GM12801 (cell line): ENCODE data around the gene GMDS.

Experiments
- CTCF ChIP-seq: IDR thresholded peaks from one replicate; pipeline ENCODE4 v1.5.1; 2011; ENCODE audit warnings: control low read depth; ENCODE audit not compliant: insufficient read length; ENCODE audit errors: extremely low read depth

The GMDS gene

DNA sequence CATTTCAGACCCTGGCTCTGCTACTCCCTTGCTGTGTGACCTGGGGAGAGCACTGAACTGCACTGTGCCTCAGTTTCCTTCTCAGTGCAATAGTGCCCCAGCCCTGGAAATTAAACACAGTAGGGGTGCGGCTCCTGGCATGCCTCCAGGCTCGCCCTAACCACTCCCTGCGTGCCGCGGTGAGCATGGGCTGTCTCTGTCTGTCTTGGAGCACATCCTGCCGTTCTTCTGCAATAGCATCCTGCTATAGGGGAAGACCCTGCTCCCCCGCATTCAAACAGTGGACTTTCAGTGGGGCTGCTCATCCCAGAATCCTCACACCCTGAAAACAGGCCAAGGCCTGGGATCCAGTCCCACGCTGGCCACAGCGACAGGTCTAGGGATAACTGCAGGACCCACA lies 506.2 kb downstream of the GMDS start:
- no peak for TF ChIP-seq CTCF

DNA sequence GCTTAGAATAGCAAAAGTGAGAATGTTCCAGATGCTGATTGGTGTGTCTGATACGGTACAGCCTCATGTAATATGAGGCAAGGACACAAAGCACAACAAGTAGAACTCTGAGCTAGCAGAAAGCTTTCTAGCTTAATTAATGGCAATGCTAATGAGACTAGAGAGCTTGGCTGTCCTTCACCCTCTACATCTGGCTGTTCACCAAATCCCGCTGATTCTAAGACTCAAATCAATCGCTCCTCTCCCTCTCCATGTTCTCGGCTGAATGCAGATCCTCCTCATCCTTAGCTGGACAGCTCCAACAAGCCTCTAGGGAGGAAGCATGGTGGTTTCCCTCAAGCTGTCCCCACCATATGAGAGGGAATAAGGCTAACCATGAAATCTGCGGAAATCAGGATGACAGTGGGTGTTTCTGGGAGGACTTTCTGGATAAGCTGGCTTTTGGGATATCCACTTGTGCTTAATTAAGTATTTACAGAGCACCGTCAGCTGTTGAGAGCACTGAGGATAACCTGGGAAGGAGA lies 506.8 kb downstream of the GMDS start:
- no peak for TF ChIP-seq CTCF

DNA sequence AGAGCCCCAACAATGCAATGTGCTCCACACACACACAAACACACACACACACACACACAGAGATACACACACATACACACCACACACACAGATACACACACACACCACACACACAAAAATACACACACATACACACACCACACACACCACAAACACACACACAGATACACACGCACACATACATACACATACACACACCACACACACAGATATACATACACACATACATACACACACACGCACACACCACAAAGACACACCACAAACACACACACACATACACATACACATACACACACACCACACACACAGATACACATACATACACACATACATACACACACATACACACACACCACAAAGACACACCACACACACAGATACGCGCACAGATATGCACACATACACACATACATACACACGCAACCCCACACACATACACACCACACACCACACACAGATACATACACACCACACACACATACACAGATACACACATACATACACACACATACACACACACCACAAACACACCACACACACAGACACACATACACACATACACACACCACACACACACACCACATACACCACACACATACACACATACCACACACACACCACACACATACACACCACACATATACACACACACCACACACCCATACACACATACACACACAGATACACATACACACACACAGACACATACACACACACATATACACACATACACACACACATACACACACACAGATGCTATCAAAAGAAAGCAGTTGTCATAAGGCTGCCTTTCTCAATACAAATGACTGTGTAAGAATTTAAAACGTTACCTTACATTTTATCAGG lies 507.7 kb downstream of the GMDS start:
- TF ChIP-seq CTCF = no peak

- no peak for TF ChIP-seq CTCF
Measured at GRCh38 chr6:1736346-1737105, 508.9 kb downstream of the GMDS start.

- TF ChIP-seq CTCF = no peak
Measured at GRCh38 chr6:1735239-1735803, 510.1 kb downstream of the GMDS start.

DNA sequence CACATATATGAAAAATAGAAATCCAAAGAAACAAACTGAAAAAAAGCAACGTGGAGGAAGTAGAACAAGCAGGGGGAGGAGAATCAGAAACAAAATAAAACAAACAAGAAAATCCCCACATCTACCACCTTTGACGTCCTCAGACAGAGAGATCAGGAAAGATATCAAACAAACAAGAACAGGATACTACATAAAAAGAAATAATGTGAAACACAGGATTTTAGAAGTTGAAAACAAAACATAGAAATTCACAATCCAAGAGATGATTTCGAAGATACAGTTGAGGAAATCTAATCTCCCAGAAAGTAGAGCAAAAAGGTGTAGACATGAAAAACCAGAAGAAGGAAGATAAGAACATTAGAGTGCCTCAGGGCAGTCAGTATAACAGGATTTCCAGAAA lies 514.5 kb downstream of the GMDS start:
- no peak for TF ChIP-seq CTCF

DNA sequence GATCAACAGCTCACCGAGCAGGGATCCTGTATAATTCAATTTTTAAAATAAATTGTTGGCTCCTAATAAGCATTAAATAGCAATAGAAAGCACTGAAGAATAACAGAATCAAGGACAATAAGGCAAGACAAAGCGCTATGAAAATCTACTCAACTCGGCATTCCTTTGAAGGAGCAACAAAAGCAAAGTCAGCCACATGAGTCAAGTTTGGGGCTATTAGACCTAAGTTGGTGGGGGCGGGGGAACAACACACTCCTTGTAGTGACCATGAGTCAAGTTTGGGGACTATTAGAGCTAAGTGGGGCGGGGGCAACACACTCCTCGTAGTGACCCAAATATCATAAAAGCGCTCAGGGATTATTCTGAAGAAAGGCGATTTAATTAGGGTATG lies 515.7 kb downstream of the GMDS start:
- no peak for TF ChIP-seq CTCF
